ENCODE data around the gene GAL3ST2. TPM values are rescaled to one million over a fixed set of nuclear protein-coding genes. Genes with fewer than 3 reads are reported as not detected.

Gene GAL3ST2
- total and polyA plus RNA-seq, 2 of the 8 experiments (the other 6 are each of a cell fraction or from before 2014, with no cell fraction given): not detected

- TF ChIP-seq CHD7 (IDR thresholded peaks at IDR 0.05; ENCODE audit: insufficient replicate concordance, low read length) (no peak), KDM1A (IDR thresholded peaks at IDR 0.05; ENCODE audit: borderline replicate concordance, low read length) (no peak), SIX5 (IDR thresholded peaks at IDR 0.05; ENCODE audit: low read depth, low read length) (no peak), CBX5 (IDR thresholded peaks at IDR 0.05; ENCODE audit: low read depth, low read length) (no peak), GTF2F1 (IDR thresholded peaks at IDR 0.05; ENCODE audit: borderline replicate concordance, low read depth, low read length) (no peak), TBP (IDR thresholded peaks at IDR 0.05; ENCODE audit: low read depth, low read length) (no peak), RBBP5 (IDR thresholded peaks at IDR 0.05; ENCODE audit: borderline replicate concordance, low read depth, low read length) (no peak), RNF2 (IDR thresholded peaks at IDR 0.05; ENCODE audit: borderline replicate concordance, low read depth, low read length, missing control alignments, poor library complexity, severe bottlenecking) (no peak), TAF1 (IDR thresholded peaks at IDR 0.05; ENCODE audit: low read depth, low read length) (no peak), BACH1 (IDR thresholded peaks at IDR 0.05; ENCODE audit: low read length) (no peak), HDAC6 (IDR thresholded peaks at IDR 0.05; ENCODE audit: low read depth, low read length) (no peak)
These were observed 38.5 kb upstream of the GAL3ST2 start (continued) for GRCh38 chr2:241738040-241738686.

Data from H1 (cell line).